VCaP (cell line): Measurements from ENCODE around the gene CD207.
"Not testable (repeated sequence)": the region's sequence is repeated elsewhere in the genome, so short reads cannot be mapped to it uniquely, and the experiment has no call there.

Experiments used
- H3K27ac ChIP-seq: fragments of 450-650 bp; 2 replicates; pipeline ENCODE4 v1.5.1; 2017
- CTCF ChIP-seq: fragments of 450-650 bp; conservative IDR thresholded peaks from 2 replicates; pipeline ENCODE4 v1.5.1; 2017; ENCODE audit warnings: mild to moderate bottlenecking, moderate library complexity

Gene CD207

GRCh38 chr2:70801607-70802263 lies 33.9 kb downstream of the CD207 start:
- H3K27ac ChIP-seq: no peak overlapping the region
- no peak for TF ChIP-seq CTCF

- TF ChIP-seq CTCF: no peak
- H3K27ac ChIP-seq: no peak overlapping the region
Measured at GRCh38 chr2:70799706-70800105, 35.9 kb downstream of the CD207 start.

- H3K27ac ChIP-seq: not testable (repeated sequence)
Measured at GRCh38 chr2:70797996-70798395, 37.6 kb downstream of the CD207 start.

GRCh38 chr2:70797506-70797905 lies 38.1 kb downstream of the CD207 start:
- no peak overlapping the region for H3K27ac ChIP-seq
- TF ChIP-seq CTCF: no peak

GRCh38 chr2:70796262-70796661 lies 39.4 kb downstream of the CD207 start:
- TF ChIP-seq CTCF: no peak
- H3K27ac ChIP-seq: no peak overlapping the region

- no peak for TF ChIP-seq CTCF
- no peak overlapping the region for H3K27ac ChIP-seq
Measured at GRCh38 chr2:70795164-70795995, 40.2 kb downstream of the CD207 start.

GRCh38 chr2:70793450-70793849 lies 42.2 kb downstream of the CD207 start:
- no peak overlapping the region for H3K27ac ChIP-seq
- no peak for TF ChIP-seq CTCF
